IMR-90 (cell line): ENCODE results near the gene CITED4. TPM values are rescaled to one million over a fixed set of nuclear protein-coding genes. Genes with fewer than 3 reads are reported as not detected.

Experiments used
- ATAC-seq: fragments of 200-7000 bp; cut with Tn5 transposase; 2 replicates; pipeline ENCODE4 v1.9.1; 2020; ENCODE audit warnings: low read depth, mild to moderate bottlenecking, moderate library complexity
- BruUV-seq: library from RNA; stranded (reverse); fragments of 400-500 nt; replicated peaks from 2 replicates; lab custom pipeline; 2021; lab: Mats Ljungman, UMichigan
- CTCF ChIA-PET: fragments of 300-600 bp; formaldehyde crosslinking; extraction: SDS; loops from one replicate; lab custom pipeline; 2021; ENCODE audit warnings: antibody characterized with exemption; lab: Yijun Ruan, JAX
- POLR2A ChIA-PET: fragments of 300-600 bp; sonication (Branson Sonifier 250); formaldehyde crosslinking; loops from one replicate; lab custom pipeline; 2022; ENCODE audit warnings: antibody characterized with exemption; ENCODE audit not compliant: unreplicated experiment; lab: Charles Lee
- DNase-seq: peaks from one replicate; pipeline ENCODE4 v3.0.0; 2013
- H2AFZ ChIP-seq: replicated peaks from 2 replicates; pipeline ENCODE3; 2013; ENCODE audit warnings: low read length, mild to moderate bottlenecking; ENCODE audit not compliant: poor library complexity
- H2AK5ac ChIP-seq: 2 replicates; pipeline ENCODE4 v1.6.1; 2013; ENCODE audit warnings: low read depth, low read length, inconsistent platforms
- H2AK9ac ChIP-seq: replicated peaks from 2 replicates; pipeline ENCODE3; 2013; ENCODE audit warnings: mild to moderate bottlenecking, low read depth, low read length, moderate library complexity; ENCODE audit not compliant: poor library complexity
- H2BK120ac ChIP-seq: 2 replicates; pipeline ENCODE4 v1.6.1; 2013; ENCODE audit warnings: low read depth, low read length, inconsistent platforms
- H2BK15ac ChIP-seq: 3 replicates; pipeline ENCODE4 v1.6.1; 2013; ENCODE audit warnings: low read depth, low read length, inconsistent platforms
- H2BK20ac ChIP-seq: 2 replicates; pipeline ENCODE4 v1.6.1; 2013; ENCODE audit warnings: low read depth, mild to moderate bottlenecking, inconsistent platforms, low read length, moderate library complexity
- H2BK5ac ChIP-seq: 2 replicates; pipeline ENCODE4 v1.6.1; 2013; ENCODE audit warnings: mild to moderate bottlenecking, low read depth, low read length, inconsistent platforms; ENCODE audit not compliant: poor library complexity, severe bottlenecking
- H3K14ac ChIP-seq: replicated peaks from 2 replicates; pipeline ENCODE4 v1.6.1; 2013; ENCODE audit warnings: low read depth, low read length, inconsistent platforms
- H3K18ac ChIP-seq: 2 replicates; pipeline ENCODE4 v1.6.1; 2013; ENCODE audit warnings: low read depth, low read length, control low read depth
- H3K23ac ChIP-seq: 2 replicates; pipeline ENCODE4 v1.6.1; 2013; ENCODE audit warnings: low read depth, low read length, inconsistent platforms
- H3K27ac ChIP-seq: 2 replicates; pipeline ENCODE4 v1.5.1; 2013; ENCODE audit warnings: mild to moderate bottlenecking, control low read depth, low read length; ENCODE audit not compliant: insufficient read depth
- H3K27me3 ChIP-seq: 2 replicates; pipeline ENCODE4 v1.6.1; 2013; ENCODE audit warnings: low read length; ENCODE audit not compliant: control insufficient read depth, insufficient read depth
- H3K36me3 ChIP-seq: 2 replicates; pipeline ENCODE4 v1.6.1; 2013; ENCODE audit warnings: low read length, mixed read lengths; ENCODE audit not compliant: control insufficient read depth, insufficient read depth
- H3K4ac ChIP-seq: 2 replicates; pipeline ENCODE4 v1.6.1; 2013; ENCODE audit warnings: low read depth, low read length, inconsistent platforms
- H3K4me1 ChIP-seq: 2 replicates; pipeline ENCODE4 v1.6.1; 2013; ENCODE audit warnings: low read length, mixed read lengths; ENCODE audit not compliant: control insufficient read depth, insufficient read depth
- H3K4me2 ChIP-seq: 2 replicates; pipeline ENCODE4 v1.6.1; 2013; ENCODE audit warnings: low read depth, mild to moderate bottlenecking, control low read depth, low read length, moderate library complexity
- H3K4me3 ChIP-seq: 2 replicates; pipeline ENCODE4 v1.5.1; 2013; ENCODE audit warnings: low read depth, mild to moderate bottlenecking, control low read depth, low read length, moderate library complexity; ENCODE audit not compliant: insufficient read depth
- H3K56ac ChIP-seq: 2 replicates; pipeline ENCODE4 v1.6.1; 2013; ENCODE audit warnings: low read length, inconsistent platforms; ENCODE audit not compliant: insufficient read depth; ENCODE audit errors: extremely low read depth
- H3K79me1 ChIP-seq, 2 experiments: 2 replicates each; pipeline ENCODE4 v1.6.1; 2013; ENCODE audit warnings: low read length in 2 of 2, inconsistent platforms in 1 of 2, low read depth in 1 of 2
- H3K9ac ChIP-seq: 2 replicates; pipeline ENCODE4 v1.6.1; 2013; ENCODE audit warnings: low read depth, low read length, control low read depth
- H3K9me1 ChIP-seq: 2 replicates; pipeline ENCODE4 v1.6.1; 2013; ENCODE audit warnings: low read length, inconsistent platforms; ENCODE audit not compliant: insufficient read depth
- H3K9me3 ChIP-seq: 2 replicates; pipeline ENCODE4 v1.6.1; 2013; ENCODE audit warnings: low read length; ENCODE audit not compliant: control insufficient read depth, insufficient read depth
- H4K20me1 ChIP-seq: 2 replicates; pipeline ENCODE4 v1.6.1; 2013; ENCODE audit warnings: low read length, inconsistent platforms; ENCODE audit not compliant: insufficient read depth
- H4K5ac ChIP-seq: 2 replicates; pipeline ENCODE4 v1.6.1; 2013; ENCODE audit warnings: mild to moderate bottlenecking, low read depth, low read length, control low read depth
- H4K8ac ChIP-seq, 2 experiments: 2 replicates each; pipeline ENCODE4 v1.6.1; 2013; ENCODE audit warnings: low read depth in 2 of 2, low read length in 2 of 2, control low read depth in 1 of 2, inconsistent platforms in 1 of 2
- H4K91ac ChIP-seq: 2 replicates; pipeline ENCODE4 v1.6.1; 2013; ENCODE audit warnings: low read depth, low read length, inconsistent platforms; ENCODE audit not compliant: insufficient read depth
- BHLHE40 ChIP-seq: fragments of 150-350 bp; IDR thresholded peaks from 2 replicates; pipeline ENCODE4 v1.6.1; 2016; ENCODE audit warnings: mild to moderate bottlenecking, low read depth, low read length
- CEBPB ChIP-seq: IDR thresholded peaks from 2 replicates; pipeline ENCODE4 v1.6.1; 2012; ENCODE audit warnings: low read depth, low read length, improper control_type of control experiment
- CHD1 ChIP-seq: IDR thresholded peaks from 2 replicates; pipeline ENCODE4 v1.6.1; 2012; ENCODE audit warnings: low read depth, low read length, improper control_type of control experiment
- CTCF ChIP-seq: conservative IDR thresholded peaks from 2 replicates; pipeline ENCODE4 v1.5.1; 2012; ENCODE audit warnings: mild to moderate bottlenecking, low read depth, low read length, improper control_type of control experiment
- ELK1 ChIP-seq: fragments of 150-350 bp; IDR thresholded peaks from 2 replicates; pipeline ENCODE4 v1.6.1; 2016; ENCODE audit warnings: low read depth, mild to moderate bottlenecking, low read length, moderate library complexity, borderline replicate concordance
- FOS ChIP-seq: fragments of 150-350 bp; IDR thresholded peaks from 2 replicates; pipeline ENCODE4 v1.6.1; 2016; ENCODE audit warnings: low read depth, low read length
- MAFK ChIP-seq: IDR thresholded peaks from 2 replicates; pipeline ENCODE4 v1.6.1; 2012; ENCODE audit warnings: low read depth, low read length, improper control_type of control experiment
- MAZ ChIP-seq: IDR thresholded peaks from 2 replicates; pipeline ENCODE4 v1.6.1; 2012; ENCODE audit warnings: low read depth, mild to moderate bottlenecking, low read length, improper control_type of control experiment, moderate library complexity, borderline replicate concordance
- MXI1 ChIP-seq: IDR thresholded peaks from 2 replicates; pipeline ENCODE4 v1.6.1; 2012; ENCODE audit warnings: low read depth, mild to moderate bottlenecking, low read length, moderate library complexity, borderline replicate concordance
- NFE2L2 ChIP-seq: fragments of 150-350 bp; IDR thresholded peaks from 2 replicates; pipeline ENCODE4 v1.6.1; 2016; ENCODE audit warnings: low read depth, mild to moderate bottlenecking, low read length
- POLR2A ChIP-seq: IDR thresholded peaks from 2 replicates; pipeline ENCODE4 v1.6.1; 2012; ENCODE audit warnings: mild to moderate bottlenecking, low read depth, low read length
- RFX5 ChIP-seq: IDR thresholded peaks from 2 replicates; pipeline ENCODE4 v1.8.0; 2012; ENCODE audit warnings: low read depth, mild to moderate bottlenecking, low read length, moderate library complexity
- USF2 ChIP-seq: fragments of 150-350 bp; IDR thresholded peaks from 2 replicates; pipeline ENCODE4 v1.6.1; 2017; ENCODE audit warnings: mild to moderate bottlenecking, antibody characterized with exemption, low read length, low read depth
- WGBS, 2 experiments: methylation state at CpG; one replicate each; pipeline versions ENCODE4 v1.1.5 to v1.1.7; 2013; ENCODE audit warnings: missing lambda C conversion rate in 2 of 2; ENCODE audit not compliant: insufficient read length in 1 of 2; ENCODE audit errors: extremely low coverage in 2 of 2; 5-methylcytosine and 5-hydroxymethylcytosine counted together
- dilution Hi-C: fragments of 300-500 bp; cut with HindIII; formaldehyde crosslinking; loops from one replicate; pipeline ENCODE4 v1.14.3; 2018; ENCODE audit warnings: low sequenced_read_pairs; ENCODE audit not compliant: unreplicated experiment
- in situ Hi-C: fragments of 300-500 bp; cut with MboI; formaldehyde crosslinking; loops from 3 replicates; pipeline ENCODE4 v1.14.3; 2019; ENCODE audit warnings: low sequenced_read_pairs, inconsistent platforms, mixed read lengths
- intact Hi-C: fragments of 100-400 bp; cut with micrococcal nuclease; formaldehyde crosslinking; loops from 2 replicates; pipeline ENCODE4 v1.10.0; 2022
- polyA plus RNA-seq, 3 experiments: library from polyadenylated mRNA; depleted of rRNA; stranded (reverse); fragments of >200 nt; gene quantifications; 2 replicates each; pipeline ENCODE4 v1.2.3, GENCODE V29; 2012; ENCODE audit warnings: low replicate concordance in 1 of 3
- total RNA-seq: library from RNA; depleted of rRNA; stranded (reverse); fragments of >200 nt; gene quantifications from 2 replicates; pipeline ENCODE4 v1.2.3, GENCODE V29; 2012

The CITED4 gene
- total and polyA plus RNA-seq, 2 of the 4 experiments (the other 2 are of a cell fraction): under 0.01 to 1.6 TPM

GRCh38 chr1:40873863-40874472 lies 11.8 kb upstream of the CITED4 start (continued):
- TF ChIP-seq RFX5: no peak

GRCh38 chr1:40872276-40872675 lies 10.1 kb upstream of the CITED4 start:
- Histone ChIP-seq H3K9ac (no peak overlapping the region), H3K4me3 (no peak overlapping the region), H2BK20ac (no peak overlapping the region), H2AFZ (no peak overlapping the region), H4K20me1 (no peaks in the 10 kb centered on the region), H3K79me1 (no peaks in the 10 kb centered on the region; a peak in 2 of 4 replicates), H2BK5ac (no peak overlapping the region), H4K91ac (no peak overlapping the region), H3K36me3 (no peaks in the 10 kb centered on the region), H3K9me3 (peaks cover 7% of the 10 kb centered on the region), H3K4me2 (no peak overlapping the region), H4K8ac (no peak overlapping the region), H4K5ac (no peak overlapping the region), H2BK15ac (0 out of 3 replicates have a peak overlapping the region, but pooled peaks have one; percentile 10), H3K56ac (no peak overlapping the region), H2BK120ac (peak overlapping the region; percentile 8; the same call in 1 of the 2 replicates), H2AK9ac (no peak overlapping the region), H3K9me1 (peaks cover 24% of the 10 kb centered on the region), H3K18ac (no peak overlapping the region), H3K4me1 (peaks cover 9% of the 10 kb centered on the region), H3K23ac (no peak overlapping the region), H2AK5ac (0 out of 2 replicates have a peak overlapping the region, but pooled peaks have one; percentile 8), H3K14ac (no peak overlapping the region), H3K27ac (no peak overlapping the region), H3K4ac (no peak overlapping the region), H3K27me3 (no peaks in the 10 kb centered on the region)
- no CpG with 5 or more reads among the region's 3 CpGs for WGBS, 2 experiments
- in situ Hi-C loops: no loop called here
- BruUV-seq: no TSS peak
- CTCF ChIA-PET: interaction anchor here (0.6 to 0.8 kb wide), 2 partner anchors 31 to 99 kb away, joined by 3 read pairs; no protein-coding TSS in a partner anchor
- POLR2A ChIA-PET: no interaction called here
- intact Hi-C loops: no loop called here
- DNase-seq (no peak), ATAC-seq (no peak)
- dilution Hi-C loops: no loop called here
- no peak for TF ChIP-seq MXI1
- no peak for TF ChIP-seq CEBPB
- TF ChIP-seq USF2: no peak
- no peak for TF ChIP-seq NFE2L2
- no peak for TF ChIP-seq CHD1
- TF ChIP-seq ELK1: no peak
- no peak for TF ChIP-seq MAFK
- no peak for TF ChIP-seq RFX5
- TF ChIP-seq MAZ: no peak
- no peak for TF ChIP-seq BHLHE40
- no peak for TF ChIP-seq POLR2A
- no peak for TF ChIP-seq FOS
- TF ChIP-seq CTCF: no peak
